Peyer's patch (tissue), 4 donors: ENCODE data around the gene POLR3GL.

Experiments used
- CTCF ChIP-seq, 6 experiments: fragments of 450-650 bp in 4 of 6; fragments of 200-600 bp in 2 of 6; sonication (generic) in 1 of 6; IDR thresholded peaks; one replicate each; pipeline ENCODE4 v1.5.1; 2017 to 2019; ENCODE audit warnings: antibody characterized with exemption in 6 of 6, mild to moderate bottlenecking in 3 of 6, moderate library complexity in 1 of 6
- POLR2A ChIP-seq, 2 donors: fragments of 450-650 bp; IDR thresholded peaks; one replicate each; pipeline ENCODE4 v1.5.1; 2017; ENCODE audit warnings: antibody characterized with exemption in 2 of 2, mild to moderate bottlenecking in 2 of 2, moderate library complexity in 2 of 2

DNA sequence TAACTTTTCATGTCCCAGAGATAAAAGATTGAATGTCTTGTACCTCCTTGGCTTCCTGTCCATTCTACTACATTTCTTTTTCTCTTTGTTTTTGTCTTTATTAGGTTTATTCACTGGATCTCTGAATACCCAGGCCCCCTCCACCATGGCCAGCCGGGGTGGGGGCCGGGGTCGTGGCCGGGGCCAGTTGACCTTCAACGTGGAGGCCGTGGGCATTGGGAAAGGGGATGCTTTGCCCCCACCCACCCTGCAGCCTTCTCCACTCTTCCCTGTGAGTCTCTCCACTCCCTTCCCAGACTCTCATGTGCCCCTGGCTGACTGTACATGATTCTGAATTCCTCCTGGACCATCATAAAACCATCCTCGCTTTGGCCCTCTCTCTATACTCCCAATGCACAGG lies 10.2 kb downstream of the POLR3GL start:
- TF ChIP-seq CTCF (IDR thresholded peaks at IDR 0.05) (no peak), POLR2A (IDR thresholded peaks at IDR 0.05) (no peak)
